Measurements from ENCODE around the gene PITPNC1.
"Not testable (repeated sequence)": the region's sequence is repeated elsewhere in the genome, so short reads cannot be mapped to it uniquely, and the experiment has no call there.

Gene PITPNC1

GRCh38 chr17:67651218-67651579 lies 274.1 kb downstream of the PITPNC1 start:
- DNase-seq (ENCODE audit: low read depth), result not testable (repeated sequence)

DNA sequence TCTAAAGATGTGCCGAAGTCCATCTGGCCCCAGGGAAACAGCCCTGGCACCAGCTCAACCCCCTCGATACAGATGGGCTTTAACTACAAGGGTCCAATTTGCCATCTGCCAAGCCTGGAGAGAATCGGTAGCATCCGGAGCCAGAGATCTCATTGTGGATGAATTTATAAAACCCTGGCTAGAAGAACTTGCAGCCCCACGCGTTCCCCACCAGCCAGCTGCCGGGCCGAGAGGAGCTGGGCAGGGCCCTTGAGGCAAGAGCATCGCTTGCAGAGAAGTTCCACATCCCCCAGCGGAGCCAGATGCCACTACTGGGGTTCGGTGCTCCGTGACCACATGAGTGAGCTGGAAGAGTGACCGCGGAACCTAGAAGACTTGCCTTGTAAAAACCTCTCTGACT lies 275.4 kb downstream of the PITPNC1 start:
- no peak for DNase-seq (ENCODE audit: low read depth)

DNA sequence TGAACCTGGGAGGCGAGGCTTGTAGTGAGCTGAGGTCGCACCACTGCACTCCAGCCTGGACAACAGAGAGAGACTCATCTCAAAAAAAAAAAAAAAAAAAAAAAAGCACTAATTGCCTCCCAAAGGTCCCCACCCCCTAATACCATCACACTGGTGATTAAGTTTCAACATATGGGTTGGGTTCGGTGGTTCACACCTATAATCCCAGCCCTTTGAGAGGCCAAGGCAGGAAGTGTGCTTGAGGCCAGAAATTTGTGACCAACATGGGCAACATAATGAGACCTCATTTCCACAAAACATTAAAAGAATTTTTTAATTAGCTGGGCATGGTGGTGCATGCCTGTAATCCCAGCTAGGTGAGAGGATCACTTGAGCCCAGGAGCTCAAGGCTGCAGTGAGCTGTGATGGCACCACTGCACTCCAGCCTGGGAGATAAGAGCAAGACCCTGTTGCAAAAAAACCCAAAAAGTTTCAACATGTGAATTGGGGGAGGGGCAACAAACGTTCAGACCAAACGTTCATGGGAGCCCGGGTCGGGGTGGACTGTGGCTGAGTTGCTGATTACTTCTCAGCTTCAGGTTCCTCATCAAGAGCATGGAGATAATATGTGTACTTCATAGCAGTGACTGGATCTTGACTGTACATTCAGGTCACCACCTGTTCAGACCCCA lies 278.5 kb downstream of the PITPNC1 start:
- DNase-seq (ENCODE audit: low read depth), result no peak

GRCh38 chr17:67656494-67657203 lies 279.6 kb downstream of the PITPNC1 start:
- no peak for DNase-seq (ENCODE audit: low read depth)

GRCh38 chr17:67657596-67657995 lies 280.5 kb downstream of the PITPNC1 start:
- no peak for DNase-seq (ENCODE audit: low read depth)

GRCh38 chr17:67658265-67658664 lies 281.2 kb downstream of the PITPNC1 start:
- no peak for DNase-seq (ENCODE audit: low read depth)

- no peak for DNase-seq (ENCODE audit: low read depth)
Observed at GRCh38 chr17:67659028-67659427, 281.9 kb downstream of the PITPNC1 start.

GRCh38 chr17:67662712-67663111 lies 285.6 kb downstream of the PITPNC1 start:
- DNase-seq (ENCODE audit: low read depth), result no peak

GRCh38 chr17:67663457-67663856 lies 286.4 kb downstream of the PITPNC1 start:
- no peak for DNase-seq (ENCODE audit: low read depth)

DNA sequence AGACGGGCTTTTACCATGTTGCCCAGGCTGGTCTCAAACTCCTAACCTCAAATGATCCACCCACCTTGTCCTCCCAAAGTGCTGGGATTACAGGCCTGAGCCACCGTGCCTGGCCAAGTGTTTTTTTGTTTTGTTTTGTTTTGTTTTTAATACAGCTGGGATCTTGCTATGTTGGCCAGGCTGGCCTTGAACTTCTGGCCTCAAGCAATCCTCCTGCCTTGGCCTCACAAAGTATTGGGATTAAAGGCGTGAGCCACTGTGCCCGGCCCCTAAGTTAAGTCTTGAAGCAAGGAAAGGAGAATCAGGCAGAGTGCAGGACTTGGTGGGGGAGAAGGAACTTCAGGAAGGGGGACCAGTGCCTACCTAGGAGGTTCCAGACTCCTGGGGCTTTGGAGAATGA lies 288.9 kb downstream of the PITPNC1 start:
- DNase-seq (ENCODE audit: low read depth), result no peak

GRCh38 chr17:67666710-67667109 lies 289.6 kb downstream of the PITPNC1 start:
- no peak for DNase-seq (ENCODE audit: low read depth)

DNA sequence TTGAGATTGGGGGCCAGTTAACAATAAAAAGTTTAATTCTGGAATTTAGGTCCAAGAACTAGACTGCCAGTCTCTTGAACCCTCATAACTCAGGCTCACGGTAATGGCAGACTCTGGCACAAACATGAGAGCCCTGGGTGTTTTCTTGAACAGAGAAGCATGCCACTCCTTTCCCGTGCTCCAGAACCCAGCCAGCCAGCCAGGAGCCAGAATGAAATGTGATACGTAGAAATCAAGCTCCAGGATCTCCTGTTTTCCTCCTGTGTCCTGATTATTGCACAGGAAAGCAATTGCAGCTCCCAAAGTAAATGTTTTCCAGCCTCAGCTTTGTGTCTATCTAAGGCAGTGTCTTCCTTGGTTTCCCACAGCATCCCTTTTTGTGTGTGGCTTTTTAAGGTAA lies 294.4 kb downstream of the PITPNC1 start:
- no peak for DNase-seq (ENCODE audit: low read depth)

- no peak for DNase-seq (ENCODE audit: low read depth)
Observed at GRCh38 chr17:67672592-67673335, 295.7 kb downstream of the PITPNC1 start.

- DNase-seq (ENCODE audit: low read depth), result no peak
Observed at GRCh38 chr17:67675481-67675880, 298.4 kb downstream of the PITPNC1 start.

GRCh38 chr17:67676305-67676704 lies 299.2 kb downstream of the PITPNC1 start:
- no peak for DNase-seq (ENCODE audit: low read depth)

- DNase-seq (ENCODE audit: low read depth), result no peak
Observed at GRCh38 chr17:67678414-67678813, 301.3 kb downstream of the PITPNC1 start.

- no peak for DNase-seq (ENCODE audit: low read depth)
Observed at GRCh38 chr17:67679225-67679624, 302.1 kb downstream of the PITPNC1 start.

DNA sequence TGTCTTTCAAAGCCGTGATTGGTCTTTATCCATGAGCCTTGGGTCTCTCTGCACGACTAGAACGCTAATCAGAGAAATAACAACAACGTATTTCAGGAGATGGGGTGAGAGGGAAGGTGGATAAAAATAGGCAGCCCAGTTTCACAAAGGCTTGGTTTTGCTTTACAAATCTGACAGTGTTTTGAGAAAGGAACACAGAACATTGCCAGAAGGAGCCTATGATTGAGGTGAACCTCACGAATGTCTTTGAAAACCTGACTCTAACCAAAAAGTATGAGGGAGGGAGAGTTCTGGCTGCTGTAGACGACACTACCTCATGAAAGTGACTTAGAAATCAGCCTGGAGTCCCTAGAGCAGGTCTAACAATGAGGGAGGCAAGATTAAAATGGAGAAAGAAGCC lies 302.6 kb downstream of the PITPNC1 start:
- no peak for DNase-seq (ENCODE audit: low read depth)

- no peak for DNase-seq (ENCODE audit: low read depth)
Observed at GRCh38 chr17:67680445-67681224, 303.6 kb downstream of the PITPNC1 start.

DNA sequence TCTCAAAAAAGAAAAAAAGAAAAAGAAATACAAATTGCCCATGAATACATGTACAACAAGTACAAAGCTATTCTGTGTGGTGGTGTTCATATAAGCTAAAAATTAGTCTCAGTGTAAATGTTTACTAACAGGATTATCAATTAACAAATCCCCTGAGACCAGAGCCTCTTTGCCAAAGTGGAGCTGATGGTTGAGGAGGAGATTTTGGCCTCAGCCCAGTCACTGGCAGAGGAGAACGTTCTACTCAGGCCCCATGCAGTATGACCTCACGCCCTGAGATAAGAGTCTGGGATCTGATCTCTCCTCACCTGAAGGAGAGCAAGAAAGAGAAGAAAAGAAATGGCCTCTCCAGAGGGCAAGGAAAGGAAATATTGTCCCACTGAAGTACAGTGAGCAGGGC lies 305.1 kb downstream of the PITPNC1 start:
- DNase-seq (ENCODE audit: low read depth), result no peak

GRCh38 chr17:67685351-67685750 lies 308.3 kb downstream of the PITPNC1 start:
- no peak for DNase-seq (ENCODE audit: low read depth)

- no peak for DNase-seq (ENCODE audit: low read depth)
Observed at GRCh38 chr17:67686241-67686640, 309.2 kb downstream of the PITPNC1 start.
